BJ (cell line): ENCODE measurements around the gene NAV2. TPM values are rescaled to one million over a fixed set of nuclear protein-coding genes. Genes with fewer than 3 reads are reported as not detected.
"Not testable (repeated sequence)": the region's sequence is repeated elsewhere in the genome, so short reads cannot be mapped to it uniquely, and the experiment has no call there.

Source experiments
- CTCF ChIA-PET: fragments of 350-600 bp; formaldehyde crosslinking; extraction: SDS; loops from one replicate; lab custom pipeline; 2021; ENCODE audit warnings: antibody characterized with exemption, inconsistent platforms; lab: Yijun Ruan, JAX
- POLR2A ChIA-PET: fragments of 300-600 bp; sonication (Branson Sonifier 250); formaldehyde crosslinking; extraction: SDS; loops from one replicate; lab custom pipeline; 2021; ENCODE audit warnings: antibody characterized with exemption; lab: Charles Lee
- DNase-seq: peaks from one replicate; pipeline ENCODE4 v3.0.0-alpha.2; 2011; ENCODE audit warnings: low read depth
- H3K27me3 ChIP-seq: 2 replicates; pipeline ENCODE4 v1.6.0; 2011; ENCODE audit warnings: low read length; ENCODE audit not compliant: control insufficient read depth, insufficient read depth
- H3K36me3 ChIP-seq: 2 replicates; pipeline ENCODE4 v1.5.1; 2011; ENCODE audit warnings: low read length; ENCODE audit not compliant: control insufficient read depth, insufficient read depth
- H3K4me3 ChIP-seq: 2 replicates; pipeline ENCODE4 v1.5.1; 2011; ENCODE audit warnings: low read depth, mild to moderate bottlenecking, control low read depth, low read length
- CTCF ChIP-seq: IDR thresholded peaks from 2 replicates; pipeline ENCODE4 v1.5.1; 2011; ENCODE audit warnings: low read depth, mild to moderate bottlenecking, control low read depth, inconsistent platforms, low read length, moderate library complexity; ENCODE audit not compliant: insufficient read depth
- polyA plus RNA-seq: library from polyadenylated mRNA; depleted of rRNA; stranded (reverse); fragments of >200 nt; gene quantifications from 2 replicates; pipeline ENCODE4 v1.2.3, GENCODE V29; 2011

The NAV2 gene
- polyA plus RNA-seq, 1 experiment = 6.1 TPM

- POLR2A ChIA-PET = no interaction called here
- no peaks in the 10 kb centered on the region for H3K27me3 ChIP-seq
- CTCF ChIA-PET = interaction anchor here (0.6 kb wide), 1 partner anchor 443 kb away, joined by 3 read pairs; no protein-coding TSS in a partner anchor
- H3K36me3 ChIP-seq = no peaks in the 10 kb centered on the region
- no peak overlapping the region for H3K4me3 ChIP-seq
- no peak for DNase-seq
- no peak for TF ChIP-seq CTCF
Observed at GRCh38 chr11:19959648-19960059, 247.0 kb downstream of the NAV2 start.

- POLR2A ChIA-PET, H3K4me3 ChIP-seq, H3K27me3 ChIP-seq, H3K36me3 ChIP-seq, DNase-seq, CTCF ChIA-PET: not testable (repeated sequence)
Observed at GRCh38 chr11:19960410-19960809, 247.8 kb downstream of the NAV2 start.

GRCh38 chr11:19961225-19961624 is 248.6 kb downstream of the NAV2 start:
- DNase-seq = no peak
- Histone ChIP-seq H3K36me3 (no peaks in the 10 kb centered on the region), H3K4me3 (no peak overlapping the region), H3K27me3 (no peaks in the 10 kb centered on the region)
- TF ChIP-seq CTCF = no peak
- ChIA-PET CTCF (interaction anchor here (1.0 to 3.1 kb wide), 4 partner anchors 7 to 394 kb away, joined by 3 to 11 read pairs (median 3); no protein-coding TSS in a partner anchor), POLR2A (no interaction called here)

- DNase-seq = no peak
- TF ChIP-seq CTCF = no peak
- no peak overlapping the region for H3K4me3 ChIP-seq
- H3K36me3 ChIP-seq = no peaks in the 10 kb centered on the region
- POLR2A ChIA-PET = no interaction called here
- H3K27me3 ChIP-seq = no peaks in the 10 kb centered on the region
- CTCF ChIA-PET = interaction anchor here (0.6 to 3.1 kb wide), 11 partner anchors 8 to 166 kb away, joined by 3 to 13 read pairs (median 3); no protein-coding TSS in a partner anchor
Observed at GRCh38 chr11:19962053-19962800, 249.6 kb downstream of the NAV2 start.

- peak; percentile 60 for DNase-seq
- no peaks in the 10 kb centered on the region for H3K36me3 ChIP-seq
- no peak for TF ChIP-seq CTCF
- ChIA-PET CTCF (interaction anchor here (0.7 to 3.1 kb wide), 10 partner anchors 9 to 165 kb away, joined by 3 to 13 read pairs (median 3); no protein-coding TSS in a partner anchor), POLR2A (no interaction called here)
- H3K4me3 ChIP-seq = no peak overlapping the region
- H3K27me3 ChIP-seq = no peaks in the 10 kb centered on the region
Observed at GRCh38 chr11:19962801-19963175, 250.2 kb downstream of the NAV2 start.
